ENCODE data around the gene HSPA4. TPM values are rescaled to one million over a fixed set of nuclear protein-coding genes. Genes with fewer than 3 reads are reported as not detected.

Gene HSPA4
- polyA plus RNA-seq, 4 donors = 30.9 to 67.1 (median 41.1) TPM

DNA sequence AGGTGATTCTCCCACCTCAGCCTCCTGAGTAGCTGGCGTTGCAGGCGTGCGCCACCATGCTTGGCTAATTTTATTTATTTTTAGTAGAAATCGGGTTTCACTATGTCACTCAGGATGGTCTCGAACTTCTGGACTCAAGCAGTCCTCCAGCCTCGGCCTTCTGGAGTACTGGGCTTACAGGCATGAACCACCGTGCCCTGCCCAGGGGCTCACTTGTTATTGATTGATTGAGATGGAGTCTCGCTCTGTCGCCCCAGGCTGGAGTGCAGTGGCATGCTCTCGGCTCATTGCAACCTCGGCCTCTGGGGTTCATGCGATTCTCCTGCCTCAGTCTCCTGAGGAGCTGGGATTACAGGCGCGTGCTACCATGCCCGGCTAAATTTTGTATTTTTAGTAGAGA is 1.6 kb downstream of the HSPA4 start:
- H3K27ac ChIP-seq (ENCODE audit: low read depth in 1 of 3, low read length in 2 of 3) = no peak overlapping the region
- H3K4me3 ChIP-seq (ENCODE audit: low read depth in 1 of 3, low read length in 3 of 3) = peak overlapping the region; percentile 77 to 93 (median 92)
- DNase-seq = no peak
- H3K36me3 ChIP-seq (ENCODE audit: control insufficient read depth in 3 of 3, insufficient read depth in 2 of 3, low read depth in 1 of 3, low read length in 3 of 3) = peaks cover 0 to 12% (median 0%) of the 10 kb centered on the region in 3 donors
- WGBS, 3 donors = 89 to 93% (median 92%) methylated on average over 15 of the region's 15 CpGs
- no peaks in the 10 kb centered on the region for H3K9me3 ChIP-seq (ENCODE audit: control insufficient read depth in 2 of 2, insufficient read depth in 1 of 2, low read depth in 1 of 2, low read length in 1 of 2)
- H3K4me1 ChIP-seq (ENCODE audit: control insufficient read depth in 3 of 3, insufficient read depth in 2 of 3, low read depth in 1 of 3, low read length in 2 of 3) = peaks cover 7 to 23% (median 16%) of the 10 kb centered on the region in 3 donors
- H3K27me3 ChIP-seq (ENCODE audit: control insufficient read depth in 3 of 3, insufficient read depth in 3 of 3, low read length in 3 of 3) = no peaks in the 10 kb centered on the region
- FAIRE-seq = no peak

DNA sequence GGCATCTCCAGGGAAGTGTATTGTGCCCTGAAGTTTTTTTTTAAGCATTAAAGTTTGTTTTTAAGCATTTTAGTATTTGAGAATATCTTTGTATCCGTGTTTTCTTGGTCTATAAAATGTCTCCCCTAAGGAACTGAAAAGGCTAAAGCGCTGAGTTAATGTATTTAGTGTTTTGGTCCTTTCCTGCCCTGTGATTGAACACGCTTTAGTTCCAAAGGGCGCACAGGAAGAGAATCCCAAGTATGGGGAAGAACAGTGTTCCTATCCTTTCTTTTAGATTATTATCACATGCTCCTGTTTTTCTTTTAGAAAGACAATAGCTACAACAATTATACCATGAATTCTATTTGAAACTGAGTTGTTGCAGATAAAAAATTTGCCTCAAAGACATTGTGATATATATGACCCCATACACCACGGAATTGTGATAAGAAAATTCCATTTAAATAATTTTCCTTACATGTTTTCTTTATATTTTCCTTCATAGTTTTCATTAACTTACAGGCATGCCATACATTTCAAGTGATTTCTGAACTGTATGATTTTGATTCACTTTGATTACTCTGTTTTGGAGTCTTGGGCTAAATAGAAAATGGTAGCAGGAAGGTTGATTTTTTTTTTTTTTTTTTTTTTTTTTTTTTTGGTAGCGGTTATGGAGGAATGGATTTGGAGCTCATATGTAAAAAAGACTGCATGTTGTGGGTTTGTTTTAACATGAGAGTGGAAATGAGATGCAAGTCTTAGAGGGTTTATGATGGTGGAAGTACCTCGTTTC is 3.1 kb downstream of the HSPA4 start:
- H3K4me1 ChIP-seq (ENCODE audit: control insufficient read depth in 3 of 3, insufficient read depth in 2 of 3, low read depth in 1 of 3, low read length in 2 of 3) = peaks cover 7 to 20% (median 11%) of the 10 kb centered on the region in 3 donors
- FAIRE-seq = no peak
- WGBS, 3 donors = 87 to 89% (median 87%) methylated on average over 7 of the region's 7 CpGs

DNA sequence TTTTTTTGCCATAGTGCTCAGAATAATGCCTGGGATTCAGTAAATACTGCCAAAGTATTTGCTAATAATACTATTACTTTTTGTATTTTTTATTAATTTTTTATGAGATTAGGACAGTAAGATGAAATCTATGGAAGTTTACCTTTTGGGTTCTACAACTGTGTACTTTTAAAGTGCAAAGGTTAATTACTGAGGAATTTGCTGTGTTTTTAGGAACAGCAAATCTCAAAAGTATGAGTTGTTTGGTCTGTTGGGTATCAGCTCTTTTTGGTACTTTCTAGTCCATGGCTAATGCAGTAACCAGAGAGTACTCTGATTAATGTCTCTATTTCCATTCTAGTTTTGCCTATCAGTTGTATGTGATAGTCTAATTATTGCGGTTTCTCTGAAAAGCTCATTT is 5.1 kb downstream of the HSPA4 start:
- H3K27me3 ChIP-seq (ENCODE audit: control insufficient read depth in 3 of 3, insufficient read depth in 3 of 3, low read length in 3 of 3) = no peaks in the 10 kb centered on the region
- no peak for FAIRE-seq

More for the DNA sequence above, 3.1 kb downstream of the HSPA4 start:
- Histone ChIP-seq H3K36me3 (ENCODE audit: control insufficient read depth in 3 of 3, insufficient read depth in 2 of 3, low read depth in 1 of 3, low read length in 3 of 3) (peaks cover 0 to 12% (median 0%) of the 10 kb centered on the region in 3 donors), H3K27ac (ENCODE audit: low read depth in 1 of 3, low read length in 2 of 3) (no peak overlapping the region), H3K27me3 (ENCODE audit: control insufficient read depth in 3 of 3, insufficient read depth in 3 of 3, low read length in 3 of 3) (no peaks in the 10 kb centered on the region), H3K4me3 (ENCODE audit: low read depth in 1 of 3, low read length in 3 of 3) (no peak overlapping the region), H3K9me3 (ENCODE audit: control insufficient read depth in 2 of 2, insufficient read depth in 1 of 2, low read depth in 1 of 2, low read length in 1 of 2) (no peaks in the 10 kb centered on the region)
- DNase-seq = no peak

DNA sequence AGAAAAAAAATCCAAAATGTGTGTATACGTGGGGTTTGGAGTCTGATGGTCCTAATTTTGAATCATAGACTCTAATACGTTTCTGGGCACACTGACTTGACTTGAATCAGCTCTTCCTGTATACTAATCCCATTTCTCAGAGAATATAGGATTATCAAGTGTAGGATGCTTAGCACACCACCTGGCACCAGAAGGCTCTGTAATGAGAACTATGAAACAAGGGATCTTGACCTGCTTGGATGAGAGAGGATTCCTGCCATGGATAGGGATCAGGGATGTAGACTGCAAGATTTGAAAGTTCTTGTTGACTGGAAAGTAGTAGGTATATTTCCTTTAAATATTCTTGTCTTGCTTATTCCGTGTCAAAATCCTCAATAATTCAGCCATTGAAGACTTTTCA is 7.8 kb downstream of the HSPA4 start:
- H3K27me3 ChIP-seq (ENCODE audit: control insufficient read depth in 3 of 3, insufficient read depth in 3 of 3, low read length in 3 of 3) = no peaks in the 10 kb centered on the region
- no peak overlapping the region for H3K4me3 ChIP-seq (ENCODE audit: low read depth in 1 of 3, low read length in 3 of 3)
- no peak overlapping the region for H3K27ac ChIP-seq (ENCODE audit: low read depth in 1 of 3, low read length in 2 of 3)
- no peaks in the 10 kb centered on the region for H3K9me3 ChIP-seq (ENCODE audit: control insufficient read depth in 2 of 2, insufficient read depth in 1 of 2, low read depth in 1 of 2, low read length in 1 of 2)
- DNase-seq = no peak
- H3K36me3 ChIP-seq (ENCODE audit: control insufficient read depth in 3 of 3, insufficient read depth in 2 of 3, low read depth in 1 of 3, low read length in 3 of 3) = peaks cover 0 to 6% (median 0%) of the 10 kb centered on the region in 3 donors
- 74 to 84% (median 83%) methylated on average over 3 of the region's 3 CpGs for WGBS, 3 donors
- peaks cover 0 to 9% (median 4%) of the 10 kb centered on the region in 3 donors for H3K4me1 ChIP-seq (ENCODE audit: control insufficient read depth in 3 of 3, insufficient read depth in 2 of 3, low read depth in 1 of 3, low read length in 2 of 3)
- no peak for FAIRE-seq

More for the DNA sequence above, 5.1 kb downstream of the HSPA4 start:
- no peak overlapping the region for H3K4me3 ChIP-seq (ENCODE audit: low read depth in 1 of 3, low read length in 3 of 3)
- H3K36me3 ChIP-seq (ENCODE audit: control insufficient read depth in 3 of 3, insufficient read depth in 2 of 3, low read depth in 1 of 3, low read length in 3 of 3) = peaks cover 0 to 12% (median 0%) of the 10 kb centered on the region in 3 donors
- H3K9me3 ChIP-seq (ENCODE audit: control insufficient read depth in 2 of 2, insufficient read depth in 1 of 2, low read depth in 1 of 2, low read length in 1 of 2) = no peaks in the 10 kb centered on the region
- no peak for DNase-seq
- whole genome bisulfite sequencing, 3 donors = 93 to 97% (median 95%) methylated on average over 1 of the region's 1 CpG
- peaks cover 0 to 14% (median 3%) of the 10 kb centered on the region in 3 donors for H3K4me1 ChIP-seq (ENCODE audit: control insufficient read depth in 3 of 3, insufficient read depth in 2 of 3, low read depth in 1 of 3, low read length in 2 of 3)
- H3K27ac ChIP-seq (ENCODE audit: low read depth in 1 of 3, low read length in 2 of 3) = no peak overlapping the region

DNA sequence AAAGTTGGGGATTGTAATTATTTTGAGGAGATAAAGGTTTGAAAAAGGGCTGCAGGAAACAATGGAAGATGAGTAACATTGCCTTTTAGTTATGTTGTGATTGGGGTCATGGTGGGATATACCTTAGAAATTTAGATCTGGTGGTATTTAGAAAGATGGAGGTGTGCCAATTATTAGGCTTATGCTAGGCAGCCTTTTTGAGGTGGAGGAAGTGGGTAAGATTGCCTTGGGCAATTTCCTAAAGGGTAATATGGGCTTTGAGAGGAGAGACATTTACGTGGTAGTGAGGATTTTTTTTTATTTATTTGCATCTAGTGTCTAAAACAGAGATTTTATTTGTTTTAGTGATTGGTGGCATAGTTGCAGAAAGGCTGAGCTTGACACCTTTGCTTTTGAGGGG is 10.5 kb downstream of the HSPA4 start:
- DNase-seq (no peak), FAIRE-seq (no peak)
- no peak overlapping the region for H3K27ac ChIP-seq (ENCODE audit: low read depth in 1 of 3, low read length in 2 of 3)
- WGBS, 3 donors = 64 to 79% (median 65%) methylated on average over 1 of the region's 1 CpG
- peaks cover 2 to 11% (median 2%) of the 10 kb centered on the region in 3 donors for H3K36me3 ChIP-seq (ENCODE audit: control insufficient read depth in 3 of 3, insufficient read depth in 2 of 3, low read depth in 1 of 3, low read length in 3 of 3)
- H3K27me3 ChIP-seq (ENCODE audit: control insufficient read depth in 3 of 3, insufficient read depth in 3 of 3, low read length in 3 of 3) = no peaks in the 10 kb centered on the region
- H3K9me3 ChIP-seq (ENCODE audit: control insufficient read depth in 2 of 2, insufficient read depth in 1 of 2, low read depth in 1 of 2, low read length in 1 of 2) = no peaks in the 10 kb centered on the region
- no peak overlapping the region for H3K4me3 ChIP-seq (ENCODE audit: low read depth in 1 of 3, low read length in 3 of 3)
- H3K4me1 ChIP-seq (ENCODE audit: control insufficient read depth in 3 of 3, insufficient read depth in 2 of 3, low read depth in 1 of 3, low read length in 2 of 3) = peaks cover 0 to 6% (median 4%) of the 10 kb centered on the region in 3 donors

DNA sequence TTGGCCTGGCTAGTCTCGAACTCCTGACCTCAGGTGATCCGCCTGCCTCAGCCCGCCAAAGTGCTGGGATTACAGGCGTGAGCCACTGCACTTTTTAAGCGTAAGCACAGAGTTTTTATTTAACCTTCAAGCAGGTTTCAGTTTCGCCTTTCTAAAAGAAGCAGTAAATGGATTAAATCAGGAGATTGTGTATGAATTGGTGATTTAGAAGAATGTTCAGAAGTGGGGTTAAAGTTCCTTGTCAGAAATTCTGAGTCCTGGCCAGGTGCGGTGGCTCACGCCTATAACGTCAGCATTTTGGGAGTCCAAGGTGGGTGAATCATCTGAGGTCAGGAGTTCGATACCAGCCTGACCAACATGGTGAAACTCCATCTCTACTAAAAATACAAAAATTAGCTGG is 12.2 kb downstream of the HSPA4 start:
- WGBS, 3 donors = 21 to 58% (median 47%) methylated on average over 10 of the region's 10 CpGs
- peak; percentile 56 to 61 for DNase-seq
- peaks cover 2 to 17% (median 2%) of the 10 kb centered on the region in 3 donors for H3K36me3 ChIP-seq (ENCODE audit: control insufficient read depth in 3 of 3, insufficient read depth in 2 of 3, low read depth in 1 of 3, low read length in 3 of 3)
- no peak overlapping the region for H3K4me3 ChIP-seq (ENCODE audit: low read depth in 1 of 3, low read length in 3 of 3)
- no peaks in the 10 kb centered on the region for H3K27me3 ChIP-seq (ENCODE audit: control insufficient read depth in 3 of 3, insufficient read depth in 3 of 3, low read length in 3 of 3)
- H3K4me1 ChIP-seq (ENCODE audit: control insufficient read depth in 3 of 3, insufficient read depth in 2 of 3, low read depth in 1 of 3, low read length in 2 of 3) = peaks cover 0 to 4% (median 0%) of the 10 kb centered on the region in 3 donors
- no peak overlapping the region for H3K27ac ChIP-seq (ENCODE audit: low read depth in 1 of 3, low read length in 2 of 3)
- no peaks in the 10 kb centered on the region for H3K9me3 ChIP-seq (ENCODE audit: control insufficient read depth in 2 of 2, insufficient read depth in 1 of 2, low read depth in 1 of 2, low read length in 1 of 2)
- FAIRE-seq = no peak

DNA sequence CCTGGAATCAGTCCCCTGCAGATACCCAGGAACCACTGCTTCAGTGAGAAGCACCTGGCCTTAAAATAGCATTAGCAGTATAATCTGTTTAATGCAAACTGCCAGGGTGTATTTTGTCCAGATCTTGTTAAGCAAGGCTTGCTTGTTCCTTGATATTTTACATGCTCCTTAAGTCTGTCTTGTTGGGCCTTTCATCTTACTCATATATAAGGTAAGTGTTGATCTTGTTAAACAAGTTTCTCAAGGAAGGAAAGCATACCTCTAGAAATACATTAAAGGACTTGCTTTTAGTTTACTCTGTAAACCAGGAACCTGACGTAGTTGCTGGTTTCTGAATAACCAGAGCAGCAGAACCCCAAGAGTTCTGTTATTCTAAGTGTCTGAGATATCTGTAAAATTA is 13.7 kb downstream of the HSPA4 start:
- H3K4me3 ChIP-seq (ENCODE audit: low read depth in 1 of 3, low read length in 3 of 3) = no peak overlapping the region
- no peaks in the 10 kb centered on the region for H3K27me3 ChIP-seq (ENCODE audit: control insufficient read depth in 3 of 3, insufficient read depth in 3 of 3, low read length in 3 of 3)
- WGBS, 3 donors = 50 to 68% (median 68%) methylated on average over 1 of the region's 1 CpG
- H3K9me3 ChIP-seq (ENCODE audit: control insufficient read depth in 2 of 2, insufficient read depth in 1 of 2, low read depth in 1 of 2, low read length in 1 of 2) = no peaks in the 10 kb centered on the region
- H3K27ac ChIP-seq (ENCODE audit: low read depth in 1 of 3, low read length in 2 of 3) = no peak overlapping the region
- H3K36me3 ChIP-seq (ENCODE audit: control insufficient read depth in 3 of 3, insufficient read depth in 2 of 3, low read depth in 1 of 3, low read length in 3 of 3) = peaks cover 4 to 26% (median 8%) of the 10 kb centered on the region in 3 donors
- no peak for DNase-seq
- FAIRE-seq = no peak
- H3K4me1 ChIP-seq (ENCODE audit: control insufficient read depth in 3 of 3, insufficient read depth in 2 of 3, low read depth in 1 of 3, low read length in 2 of 3) = peaks cover 0 to 4% (median 0%) of the 10 kb centered on the region in 3 donors

DNA sequence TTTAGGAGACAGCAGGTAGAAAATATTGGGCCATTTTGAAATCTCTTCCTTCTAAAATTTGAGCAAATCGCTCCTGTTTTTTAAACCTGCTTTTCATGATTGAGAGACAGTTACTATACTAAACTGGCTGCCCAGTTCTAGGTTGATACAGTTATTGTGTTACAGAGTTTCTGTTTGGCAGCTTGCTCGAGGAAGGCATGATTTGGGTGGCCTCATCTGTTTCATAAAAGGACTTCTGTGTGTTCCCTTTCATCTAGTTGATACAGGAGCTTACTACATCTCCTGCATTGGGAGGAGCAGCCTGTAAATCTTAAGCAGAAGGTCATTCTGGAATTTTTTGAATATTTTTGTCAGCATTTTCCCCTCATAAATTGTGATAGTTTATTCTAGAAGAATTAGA is 14.2 kb downstream of the HSPA4 start:
- DNase-seq (no peak), FAIRE-seq (no peak)
- Histone ChIP-seq H3K4me1 (ENCODE audit: control insufficient read depth in 3 of 3, insufficient read depth in 2 of 3, low read depth in 1 of 3, low read length in 2 of 3) (peaks cover 0 to 4% (median 0%) of the 10 kb centered on the region in 3 donors), H3K4me3 (ENCODE audit: low read depth in 1 of 3, low read length in 3 of 3) (no peak overlapping the region), H3K9me3 (ENCODE audit: control insufficient read depth in 2 of 2, insufficient read depth in 1 of 2, low read depth in 1 of 2, low read length in 1 of 2) (no peaks in the 10 kb centered on the region), H3K27me3 (ENCODE audit: control insufficient read depth in 3 of 3, insufficient read depth in 3 of 3, low read length in 3 of 3) (no peaks in the 10 kb centered on the region), H3K36me3 (ENCODE audit: control insufficient read depth in 3 of 3, insufficient read depth in 2 of 3, low read depth in 1 of 3, low read length in 3 of 3) (peaks cover 7 to 30% (median 12%) of the 10 kb centered on the region in 3 donors), H3K27ac (ENCODE audit: low read depth in 1 of 3, low read length in 2 of 3) (no peak overlapping the region)
- WGBS, 3 donors = 89 to 92% (median 91%) methylated on average over 2 of the region's 2 CpGs

All from small intestine (tissue), 7 donors.